HG02571 (cell line): ENCODE measurements around the gene TBL1Y.
"Not testable (repeated sequence)": the region's sequence is repeated elsewhere in the genome, so short reads cannot be mapped to it uniquely, and the experiment has no call there.

Source experiments
- ATAC-seq: cut with Tn5 transposase; IDR thresholded peaks from one replicate; pipeline ENCODE4 v1.9.1; 2021; ENCODE audit warnings: mild to moderate bottlenecking, moderate library complexity; ENCODE audit not compliant: unreplicated experiment

The TBL1Y gene

DNA sequence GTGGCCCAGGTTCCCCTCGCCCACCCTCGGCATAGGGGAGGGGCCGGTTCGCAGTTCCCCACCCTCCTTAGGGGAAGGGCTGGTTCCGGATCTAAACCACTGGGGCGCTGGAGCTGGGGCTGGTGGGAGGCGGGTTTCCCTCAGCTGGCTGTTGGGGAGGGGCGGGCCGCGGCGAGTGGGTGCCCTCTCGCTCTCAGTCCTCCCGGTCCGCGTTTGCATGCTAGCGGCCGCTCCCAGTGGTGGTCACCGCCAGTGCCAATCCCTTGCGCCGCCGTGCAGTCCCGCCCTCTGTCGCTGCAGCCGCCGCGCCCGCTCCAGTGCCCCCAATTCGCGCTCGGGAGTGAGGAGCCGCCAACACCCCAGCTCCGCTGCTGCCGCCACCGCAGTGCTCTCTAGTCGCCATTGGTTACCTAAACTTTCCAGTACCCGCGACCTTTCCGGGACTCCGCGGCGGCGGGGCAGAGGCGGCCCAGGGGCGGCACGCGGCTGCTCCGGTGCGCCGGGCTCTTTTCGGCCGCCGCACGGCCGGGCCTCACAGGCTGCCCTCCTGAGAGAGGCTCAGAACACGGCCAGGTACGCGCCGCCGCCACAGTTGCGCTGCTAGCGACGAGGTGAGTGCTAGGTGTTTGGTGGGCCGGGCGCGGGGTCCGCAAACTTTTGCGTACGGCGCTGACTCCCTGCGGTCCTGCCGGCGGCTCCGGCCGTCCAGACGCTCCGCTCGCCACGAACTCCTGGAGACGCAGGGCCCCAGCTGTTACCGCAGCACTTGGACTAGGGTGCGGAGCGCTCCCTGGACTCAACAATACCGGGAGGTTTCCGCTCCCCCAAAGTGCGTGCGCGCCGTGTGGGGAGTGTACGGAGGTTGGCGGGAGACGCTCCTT lies at the start of gene TBL1Y:
TSS of gene TBL1Y (plus strand) at position 326 of the 881 bp plus-strand sequence. CDS start 114,388 bp downstream, outside the sequence.
- ATAC-seq, result no peak

DNA sequence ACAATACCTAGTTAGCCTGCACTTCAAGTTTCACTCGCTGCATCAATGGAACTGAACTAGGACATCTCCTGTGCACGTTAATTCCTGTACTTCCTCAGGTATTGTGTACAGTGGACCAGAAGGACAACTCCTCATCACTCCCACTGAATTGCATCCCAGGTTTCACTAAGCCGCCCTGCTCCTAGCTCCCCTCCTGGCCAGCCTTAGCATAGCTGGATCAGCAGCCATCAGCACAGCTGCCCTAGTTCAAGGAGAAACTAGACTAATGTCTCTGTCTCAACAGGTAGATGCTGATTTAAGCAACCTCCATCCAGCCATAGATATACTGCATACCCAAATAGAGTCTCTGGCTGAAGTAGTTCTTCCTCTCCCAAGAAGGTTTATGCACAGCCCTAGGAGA lies 16.0 kb upstream of the TBL1Y start:
- no peak for ATAC-seq

DNA sequence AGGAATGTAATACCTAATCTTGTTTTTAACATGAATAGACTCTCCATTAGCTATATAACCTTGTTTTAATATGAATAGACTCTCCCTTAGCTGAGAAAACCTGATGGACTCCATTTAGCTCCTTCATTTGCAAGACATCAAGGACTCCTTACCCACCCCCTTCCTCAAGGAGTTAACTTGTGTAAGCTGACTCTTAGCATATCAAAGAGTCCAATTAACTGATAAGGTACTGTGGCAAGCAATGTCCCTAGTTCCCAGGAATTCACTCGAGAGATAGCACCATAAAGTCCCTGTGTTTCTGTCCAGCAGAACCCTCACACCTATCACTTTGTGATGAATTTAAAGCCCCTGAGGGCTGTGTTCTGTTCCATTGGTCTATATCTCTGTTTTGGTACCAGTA lies 15.3 kb upstream of the TBL1Y start:
- ATAC-seq, result no peak

DNA sequence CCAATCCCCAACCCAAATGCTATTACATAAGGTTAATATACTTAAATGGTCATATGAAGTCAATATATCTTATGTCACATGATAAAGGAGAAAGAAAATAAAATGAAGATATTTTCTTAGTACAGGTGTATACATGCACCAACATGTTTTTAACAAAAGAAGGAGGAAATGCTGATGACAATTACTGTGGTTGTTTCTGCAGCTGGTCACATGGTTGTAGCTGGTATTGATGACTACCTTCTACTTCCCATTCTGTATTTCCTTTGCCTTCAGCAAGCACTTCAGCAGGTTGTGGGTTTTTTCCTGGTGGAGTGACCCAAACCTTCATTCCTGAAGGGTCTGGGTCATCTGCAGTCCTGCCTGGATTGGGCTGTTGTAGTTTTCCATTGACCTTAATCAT lies 8.4 kb upstream of the TBL1Y start:
- not testable (repeated sequence) for ATAC-seq

DNA sequence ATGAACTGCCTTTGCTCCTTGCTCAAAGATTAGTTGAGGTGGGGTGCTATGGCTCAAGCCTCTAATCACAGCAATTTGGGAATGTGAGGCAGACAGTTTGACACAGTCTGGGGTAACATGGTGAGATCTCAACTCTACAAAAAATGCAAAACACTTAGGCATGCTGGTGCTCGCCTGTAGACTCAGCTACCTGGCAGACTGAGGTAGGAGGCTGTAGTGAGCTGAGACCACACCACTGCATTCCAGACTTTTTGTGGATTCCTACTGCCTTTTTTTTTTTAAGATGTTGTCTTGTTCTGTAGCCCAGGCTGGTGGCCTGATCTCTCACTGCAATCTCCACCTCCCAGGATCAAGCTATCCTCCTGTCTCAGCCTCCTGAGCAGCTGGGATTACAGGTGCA lies 2.9 kb upstream of the TBL1Y start:
- ATAC-seq, result no peak

DNA sequence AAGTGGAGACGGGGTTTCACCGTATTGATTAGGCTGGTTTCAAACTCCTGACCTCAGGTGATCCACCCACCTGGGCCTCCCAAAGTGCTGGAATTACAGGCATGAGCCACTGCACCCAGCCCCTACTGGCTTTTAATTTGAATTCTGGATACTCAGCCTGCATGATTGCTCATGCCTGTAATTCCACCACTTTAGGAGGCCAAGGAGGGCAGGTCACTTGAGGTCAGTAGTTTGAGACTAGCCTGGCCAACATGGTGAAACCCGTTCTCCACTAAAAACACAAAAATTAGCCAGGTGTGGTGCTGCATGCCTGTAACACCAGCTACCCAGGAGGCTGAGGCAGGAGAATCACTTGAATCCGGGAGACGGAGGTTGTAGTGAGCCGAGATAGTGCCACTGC lies 2.5 kb upstream of the TBL1Y start:
- not testable (repeated sequence) for ATAC-seq

DNA sequence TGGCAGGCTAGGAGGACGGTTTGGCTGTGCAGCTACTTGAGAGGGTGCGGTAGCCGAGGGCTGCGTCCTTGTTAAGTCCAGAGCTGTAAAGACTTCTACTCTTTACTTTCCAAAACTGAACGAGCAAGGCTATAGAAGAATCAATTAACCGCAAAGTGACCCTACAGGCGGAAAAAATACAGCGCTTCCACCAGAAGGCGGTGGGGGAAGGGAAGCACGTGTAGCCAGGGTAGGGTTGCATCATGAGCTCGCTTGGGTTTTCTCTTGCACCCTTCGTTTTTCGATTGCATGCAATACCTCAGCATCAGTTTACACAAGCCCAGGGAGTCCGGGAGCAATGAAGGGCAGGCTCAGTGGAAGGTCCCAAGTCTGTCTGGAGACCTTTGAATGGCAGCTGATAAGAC lies 1.4 kb upstream of the TBL1Y start:
- ATAC-seq, result no peak

DNA sequence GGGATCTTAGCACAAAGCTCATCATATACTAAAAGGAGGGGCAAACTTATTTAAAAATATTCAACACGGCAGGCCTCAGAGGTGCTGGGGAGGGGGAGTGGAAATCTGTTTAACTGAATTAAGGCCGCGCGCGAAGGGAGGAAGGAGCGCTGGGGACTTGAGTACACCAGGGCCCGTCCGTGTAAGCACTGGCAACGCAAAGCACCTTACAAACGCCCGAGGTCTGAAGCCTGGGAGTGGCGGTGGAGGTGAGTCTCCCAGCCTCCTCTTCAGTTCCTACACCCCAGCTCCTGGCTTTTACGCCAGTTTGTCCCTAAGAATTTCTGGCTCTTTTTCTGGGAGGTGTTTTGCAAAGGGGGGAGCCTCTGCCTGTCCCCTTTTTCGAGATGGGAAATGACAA lies 641 bp upstream of the TBL1Y start:
- ATAC-seq, result no peak

DNA sequence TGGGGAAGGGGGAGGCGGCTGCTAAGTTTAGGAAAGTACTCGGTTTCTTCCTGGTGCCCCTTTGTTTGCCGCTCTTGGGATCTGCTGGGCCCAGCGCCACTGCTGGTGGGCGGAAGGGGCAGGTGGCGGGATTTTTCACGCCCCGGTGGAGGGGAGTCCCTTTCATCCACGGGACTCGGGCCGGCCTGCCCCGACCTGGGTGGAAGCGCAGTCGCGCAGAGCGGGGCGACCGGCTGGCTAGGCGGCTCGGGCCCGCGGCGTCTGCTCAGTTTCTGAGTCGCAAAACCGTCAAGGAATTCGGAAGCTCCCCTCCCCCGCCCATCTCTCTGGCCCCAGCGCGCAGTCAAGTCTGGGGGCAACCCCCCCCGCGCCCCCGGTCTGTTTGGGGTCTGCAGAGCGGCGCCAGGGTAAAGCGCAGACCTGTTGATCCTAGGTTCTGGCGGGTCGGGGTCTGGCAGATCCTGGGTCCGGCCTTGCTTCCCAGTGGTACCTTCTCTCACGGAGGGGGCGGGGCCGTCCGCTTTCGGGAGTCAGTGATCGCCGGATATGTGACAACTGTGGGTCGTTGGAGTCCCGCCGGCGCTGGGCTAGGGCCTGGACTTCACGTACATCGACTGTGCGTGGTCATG lies 870 bp downstream of the TBL1Y start, which contains the start of gene AMELY:
TSS of gene AMELY (minus strand) at position 500 of the 629 bp plus-strand sequence. CDS start 39,144 bp downstream, outside the sequence.
- ATAC-seq, result no peak

DNA sequence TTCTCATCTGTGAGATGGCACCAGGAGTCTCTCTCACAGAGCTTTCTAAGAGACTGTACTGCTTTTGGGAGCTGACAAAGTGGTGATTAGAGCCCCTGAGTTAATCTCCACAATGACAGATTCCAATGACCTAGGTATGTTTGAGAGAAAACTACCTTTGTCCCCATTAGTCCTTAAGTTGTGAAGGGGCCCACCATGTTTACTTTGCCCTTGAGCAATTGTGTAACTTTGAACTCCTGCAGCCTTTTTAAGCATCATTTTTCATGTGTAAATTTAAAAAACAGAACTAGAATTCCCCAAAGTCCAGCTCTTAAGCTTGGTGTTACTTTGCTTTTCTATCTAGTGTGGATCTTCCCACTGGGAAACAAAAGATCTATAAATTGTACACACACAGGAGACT lies 2.9 kb downstream of the TBL1Y start:
- ATAC-seq, result no peak

DNA sequence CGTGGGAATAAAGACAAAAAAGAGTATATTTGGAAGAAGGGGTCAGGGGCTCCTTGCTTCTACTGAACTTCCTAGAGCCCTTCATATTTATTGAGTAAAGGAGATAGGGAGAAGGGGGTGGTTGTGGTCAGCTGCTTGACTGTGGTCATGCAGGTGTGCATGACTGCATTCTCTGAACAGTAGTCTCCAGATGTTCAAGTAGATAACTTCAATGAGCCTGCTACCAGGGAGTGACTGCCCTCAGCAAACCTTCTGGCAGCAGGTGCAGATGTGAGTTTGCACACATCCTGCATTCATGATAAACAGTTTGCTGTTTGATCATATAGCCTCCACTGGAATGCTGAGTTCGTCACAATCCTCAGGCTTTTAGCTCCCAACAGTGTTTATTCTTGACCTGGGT lies 10.6 kb downstream of the TBL1Y start:
- no peak for ATAC-seq

DNA sequence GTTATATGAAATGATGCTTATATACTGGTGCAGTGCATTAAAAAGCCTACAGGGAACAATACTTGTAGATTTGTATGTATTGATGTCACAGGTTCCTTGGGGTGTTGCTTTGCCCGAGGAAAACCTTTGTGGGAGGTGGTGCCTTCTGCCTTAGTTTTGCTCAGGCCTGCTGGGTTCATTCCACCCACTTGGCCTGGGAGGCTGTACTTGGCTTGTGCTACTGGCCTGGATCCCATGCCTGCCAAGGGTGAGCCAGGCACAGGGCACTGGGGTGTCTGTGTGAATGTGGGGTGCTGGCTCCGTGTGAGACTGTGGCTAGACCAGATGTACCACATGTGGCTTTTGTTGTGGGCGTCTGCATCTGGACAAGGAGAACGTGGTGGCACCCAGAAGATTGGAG lies 17.8 kb downstream of the TBL1Y start:
- ATAC-seq, result no peak

DNA sequence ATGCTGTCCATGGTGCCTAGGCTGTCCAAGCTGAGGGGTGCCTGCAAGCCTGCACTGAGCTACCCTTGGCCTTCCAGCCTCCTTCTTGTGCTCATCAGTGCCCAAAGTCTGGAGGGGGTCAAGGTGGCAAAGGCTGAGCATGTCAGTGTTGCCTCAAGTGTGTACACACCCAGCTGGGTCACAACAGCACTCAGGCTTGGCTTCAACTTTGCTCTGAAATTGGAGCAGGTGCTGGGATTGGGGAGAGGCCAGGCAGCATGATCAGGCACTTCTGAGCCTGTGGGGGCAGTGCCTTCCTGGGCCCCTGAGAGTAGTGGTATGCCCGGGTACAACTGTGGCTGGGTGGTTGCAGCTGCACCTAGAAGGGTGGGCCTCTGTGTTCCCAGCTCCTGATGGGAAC lies 18.7 kb downstream of the TBL1Y start:
- no peak for ATAC-seq

DNA sequence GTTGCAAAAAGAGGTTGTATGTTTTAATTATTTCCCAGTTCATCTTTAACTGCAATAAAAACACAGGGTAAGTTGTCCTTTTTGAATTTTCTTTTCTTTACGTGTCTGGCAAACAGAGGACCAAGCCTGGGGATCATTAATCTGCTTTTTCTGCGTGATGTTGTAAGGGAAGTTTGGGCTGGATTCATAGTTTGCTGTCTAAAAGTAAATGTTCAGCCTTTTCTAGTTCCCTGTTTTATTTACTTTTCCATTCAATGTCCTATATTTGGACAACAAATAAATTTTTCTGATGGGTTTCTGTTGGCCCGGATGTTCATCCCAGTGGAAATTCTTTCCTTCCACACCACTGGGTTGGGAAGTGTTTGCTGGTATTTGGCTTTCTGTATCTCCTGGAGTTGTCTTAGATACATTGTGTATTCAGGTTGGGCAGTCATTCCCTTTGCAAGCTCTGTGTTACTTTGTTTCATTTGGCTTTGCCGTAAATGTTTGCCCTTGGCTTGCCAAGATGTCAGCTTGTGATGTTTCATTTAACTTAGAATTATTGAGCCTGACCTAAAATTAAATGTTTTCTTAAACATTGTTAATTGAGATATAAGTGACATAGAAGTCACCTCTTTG lies 21.4 kb downstream of the TBL1Y start:
- no peak for ATAC-seq

DNA sequence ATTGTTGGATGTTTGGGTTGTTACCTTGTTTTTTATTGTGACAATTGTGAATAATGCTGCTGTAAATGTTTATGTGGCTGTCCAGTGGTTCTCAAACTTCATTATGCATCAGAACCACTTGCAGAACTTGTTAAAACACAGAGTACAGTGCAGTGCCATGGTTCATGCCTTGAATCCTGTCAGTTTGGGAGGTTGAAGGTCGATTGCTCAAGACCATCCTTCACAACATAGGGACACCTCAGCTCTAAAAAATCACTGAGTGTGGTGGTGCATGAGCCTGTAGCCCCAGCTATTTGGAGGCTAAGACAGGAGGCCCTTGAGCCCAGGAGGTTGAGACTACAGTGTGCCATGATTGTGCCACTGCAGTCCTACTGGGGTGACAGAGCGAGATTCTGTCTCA lies 25.0 kb downstream of the TBL1Y start:
- no peak for ATAC-seq

DNA sequence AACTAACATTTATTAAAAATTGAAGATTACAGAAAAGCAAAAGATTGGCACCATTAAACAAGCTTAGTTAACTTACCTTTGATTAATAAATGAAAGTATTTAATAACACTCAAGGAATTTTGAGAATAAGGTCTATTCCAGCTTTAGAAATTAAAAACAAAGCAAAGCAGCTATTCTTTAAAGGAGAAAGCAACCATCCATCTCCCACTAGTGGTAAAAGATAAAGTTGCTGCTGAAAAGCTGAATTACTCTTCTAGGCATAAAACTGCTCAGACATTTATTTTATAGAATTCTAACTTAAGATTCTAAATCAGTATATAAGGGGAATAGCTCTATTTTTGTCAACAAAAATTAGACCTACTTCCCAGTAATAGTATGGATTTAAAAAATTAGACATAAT lies 37.2 kb downstream of the TBL1Y start:
- no peak for ATAC-seq

DNA sequence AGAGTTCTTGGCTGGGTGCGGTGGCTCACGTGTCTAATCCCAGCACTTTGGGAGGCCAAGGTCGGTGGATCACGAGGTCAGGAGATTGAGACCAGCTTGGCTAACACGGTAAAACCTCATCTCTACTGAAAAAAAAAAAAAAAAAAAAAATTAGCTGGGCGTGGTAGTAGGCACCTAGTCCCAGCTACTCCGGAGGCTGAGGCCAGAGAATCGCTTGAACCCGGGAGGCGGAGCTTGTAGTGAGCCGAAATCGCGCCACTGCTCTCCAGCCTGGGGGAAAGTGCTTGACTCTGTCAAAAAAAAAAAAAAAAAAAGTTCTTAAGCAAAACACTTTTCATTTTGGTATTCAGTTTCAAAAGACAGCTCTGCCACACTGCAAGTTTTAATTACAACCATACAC lies 37.9 kb downstream of the TBL1Y start:
- ATAC-seq, result no peak

DNA sequence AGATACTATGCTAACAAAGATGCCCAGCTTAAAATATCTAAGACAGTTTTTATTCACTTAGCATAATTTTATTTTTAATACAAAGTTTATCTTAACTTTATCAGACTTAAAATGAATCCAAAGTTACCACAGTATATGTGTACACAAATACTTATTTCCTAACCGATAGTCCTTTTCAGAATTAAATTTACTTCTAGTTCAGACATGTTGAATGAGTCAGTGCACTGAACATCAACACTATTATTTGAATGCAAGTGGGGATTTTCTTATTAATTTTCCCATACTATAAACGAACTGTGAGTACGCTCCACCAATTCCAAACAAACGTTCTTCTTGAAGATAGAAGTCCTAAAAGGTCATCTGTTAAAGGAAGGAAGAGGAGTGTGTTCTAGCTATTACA lies 39.5 kb downstream of the TBL1Y start:
- ATAC-seq, result no peak

DNA sequence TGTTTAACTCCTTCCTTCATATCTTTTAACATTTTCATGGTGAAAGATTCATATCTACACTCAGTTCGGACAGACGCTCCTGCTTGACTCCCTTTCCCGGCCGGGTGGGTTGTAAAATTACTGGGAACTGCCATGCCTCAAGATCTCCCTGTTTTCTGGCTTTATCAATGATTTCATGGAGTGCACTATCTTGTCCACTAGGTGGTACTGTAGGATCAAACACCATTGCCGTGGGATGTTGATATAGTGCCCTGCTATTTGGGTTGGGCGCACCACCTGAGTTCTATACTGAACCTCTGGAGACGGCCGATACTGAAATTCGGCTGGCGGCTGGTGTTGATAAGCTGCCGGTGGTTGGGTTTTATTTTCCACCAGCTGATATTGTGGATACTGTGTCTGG lies 54.2 kb downstream of the TBL1Y start:
- ATAC-seq, result no peak

DNA sequence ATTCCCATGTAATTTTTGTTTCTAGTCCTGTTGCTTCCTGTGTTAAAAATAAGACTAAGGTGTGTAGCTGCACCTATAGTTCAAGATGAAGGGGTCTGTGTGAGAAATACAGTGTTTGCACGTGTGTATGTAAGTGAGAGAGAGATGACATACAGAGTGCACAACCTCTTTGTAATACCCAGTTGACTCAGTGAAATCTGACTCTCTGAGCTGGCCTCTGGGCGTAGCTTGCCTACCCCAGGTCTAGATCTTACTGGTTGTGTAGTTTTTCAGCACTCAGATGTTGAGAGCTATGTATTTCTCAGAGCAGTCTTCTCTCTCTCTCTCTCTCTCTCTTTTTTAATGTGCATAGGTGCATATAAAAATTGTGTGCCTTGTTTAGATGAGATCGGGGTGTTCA lies 56.0 kb downstream of the TBL1Y start:
- ATAC-seq, result no peak

DNA sequence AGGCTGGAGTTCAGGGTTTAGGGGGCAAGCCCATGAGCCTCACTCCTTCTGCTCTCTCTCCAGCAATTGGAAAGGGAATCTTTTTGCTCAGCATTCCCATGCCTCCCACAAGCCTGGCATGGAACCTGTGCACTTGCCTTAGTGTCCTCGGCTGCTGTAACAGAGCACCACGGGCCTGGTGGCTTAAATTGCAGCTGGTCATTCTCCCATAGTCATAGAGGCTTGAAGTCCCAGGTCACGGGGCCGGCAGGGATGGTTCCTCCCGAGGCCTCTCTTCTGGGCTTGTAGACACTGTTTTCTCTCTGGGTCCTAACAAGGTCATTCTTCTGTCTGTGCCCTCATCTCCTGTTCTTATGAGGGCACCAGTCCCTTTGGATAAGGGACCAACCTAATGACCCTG lies 57.2 kb downstream of the TBL1Y start:
- no peak for ATAC-seq

DNA sequence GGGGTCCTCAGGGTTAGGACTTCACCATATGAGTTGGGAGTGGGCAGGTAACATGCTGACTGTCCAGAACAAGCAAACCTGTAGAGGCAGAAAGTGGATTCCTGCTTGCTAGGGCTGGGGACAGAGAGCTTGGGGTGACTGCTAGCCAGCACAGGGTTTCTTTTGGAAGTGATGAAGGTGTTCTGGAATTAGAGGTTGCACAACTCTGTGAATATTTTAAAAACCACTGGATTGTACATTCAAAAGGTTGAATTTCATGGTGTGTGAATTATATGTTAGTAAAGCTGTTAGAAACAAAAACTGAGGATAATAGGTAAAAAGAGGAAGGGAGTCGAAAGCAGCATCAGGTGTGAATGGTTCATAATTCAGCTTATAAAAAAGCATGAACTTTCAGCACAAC lies 57.7 kb downstream of the TBL1Y start:
- no peak for ATAC-seq
